ENCODE measurements around the gene EIF5A2. TPM values are rescaled to one million over a fixed set of nuclear protein-coding genes. Genes with fewer than 3 reads are reported as not detected.
"Not testable (repeated sequence)": the region's sequence is repeated elsewhere in the genome, so short reads cannot be mapped to it uniquely, and the experiment has no call there.

The EIF5A2 gene
- total RNA-seq, 1 donor from 2014 or later, result 4.9 TPM

- DNase-seq (ENCODE audit: low read depth, low spot score), result not testable (repeated sequence)
Measured at GRCh38 chr3:170897199-170897598, 11.2 kb downstream of the EIF5A2 start.

GRCh38 chr3:170896781-170897180 is 11.7 kb downstream of the EIF5A2 start:
- DNase-seq (ENCODE audit: low read depth, low spot score), result no peak

- DNase-seq (ENCODE audit: low read depth, low spot score), result not testable (repeated sequence)
Measured at GRCh38 chr3:170896333-170896732, 12.1 kb downstream of the EIF5A2 start.

- no peak for DNase-seq (ENCODE audit: low read depth, low spot score)
Measured at GRCh38 chr3:170893895-170894294, 14.5 kb downstream of the EIF5A2 start.

- DNase-seq (ENCODE audit: low read depth, low spot score), result no peak
Measured at GRCh38 chr3:170889630-170890029, 18.8 kb downstream of the EIF5A2 start.

GRCh38 chr3:170889132-170889531 is 19.3 kb downstream of the EIF5A2 start:
- no peak for DNase-seq (ENCODE audit: low read depth, low spot score)

GRCh38 chr3:170884109-170884930 is 24.1 kb downstream of the EIF5A2 start:
- DNase-seq (ENCODE audit: low read depth, low spot score), result not testable (repeated sequence)

GRCh38 chr3:170878688-170879087 is 29.7 kb downstream of the EIF5A2 start:
- not testable (repeated sequence) for DNase-seq (ENCODE audit: low read depth, low spot score)

GRCh38 chr3:170877311-170877710 is 31.1 kb downstream of the EIF5A2 start:
- DNase-seq (ENCODE audit: low read depth, low spot score), result not testable (repeated sequence)

- DNase-seq (ENCODE audit: low read depth, low spot score), result no peak
Measured at GRCh38 chr3:170876537-170876936, 31.9 kb downstream of the EIF5A2 start.

- DNase-seq (ENCODE audit: low read depth, low spot score), result peak; percentile 74
Measured at GRCh38 chr3:170869645-170870593, 38.5 kb downstream of the EIF5A2 start, which contains the start of gene RPL22L1. Gene RPL22L1, minus strand, starts transcription at chr3:170870195. Its CDS starts 28 bp downstream, at chr3:170870167.

- DNase-seq (ENCODE audit: low read depth, low spot score), result no peak
Measured at GRCh38 chr3:170869239-170869590, 39.2 kb downstream of the EIF5A2 start.

GRCh38 chr3:170868577-170869238 is 39.7 kb downstream of the EIF5A2 start:
- DNase-seq (ENCODE audit: low read depth, low spot score), result no peak

GRCh38 chr3:170867143-170867937 is 41.1 kb downstream of the EIF5A2 start:
- DNase-seq (ENCODE audit: low read depth, low spot score), result no peak

GRCh38 chr3:170866499-170866898 is 41.9 kb downstream of the EIF5A2 start:
- no peak for DNase-seq (ENCODE audit: low read depth, low spot score)

- no peak for DNase-seq (ENCODE audit: low read depth, low spot score)
Measured at GRCh38 chr3:170865209-170866094, 43.0 kb downstream of the EIF5A2 start.

- no peak for DNase-seq (ENCODE audit: low read depth, low spot score)
Measured at GRCh38 chr3:170864525-170865208, 43.8 kb downstream of the EIF5A2 start.

GRCh38 chr3:170863816-170864215 is 44.6 kb downstream of the EIF5A2 start:
- no peak for DNase-seq (ENCODE audit: low read depth, low spot score)

All from pulmonary artery endothelial cell (primary cell).